ENCODE results near the gene TWF1. TPM values are rescaled to one million over a fixed set of nuclear protein-coding genes. Genes with fewer than 3 reads are reported as not detected.

TWF1 gene
- total and polyA plus RNA-seq, 9 of the 15 experiments (the other 6 are each of a cell fraction or from before 2014, with no cell fraction given) = 10.3 to 29.4 (median 23.4) TPM

- TF ChIP-seq JUN (IDR thresholded peaks at IDR 0.05; ENCODE audit: borderline replicate concordance, low read depth, low read length) = peak; percentile 40; the same call in 1 of the 2 replicates
- TF ChIP-seq JUN (CRISPR knock-in tag; IDR thresholded peaks at IDR 0.05; ENCODE audit: borderline replicate concordance) = no peak
- no peak for TF ChIP-seq IRF9 (tag; IDR thresholded peaks at IDR 0.05)
- no peak for TF ChIP-seq KLF16 (IDR thresholded peaks at IDR 0.05)
- TF ChIP-seq GABPB2 (CRISPR knock-in tag; conservative IDR thresholded peaks at IDR 0.05) = no peak
- TF ChIP-seq ZNF740 (CRISPR knock-in tag; IDR thresholded peaks at IDR 0.05) = 0 out of 2 replicates have a peak, but pooled peaks have one; percentile 21
- no peak for TF ChIP-seq ZNF740 (tag; IDR thresholded peaks at IDR 0.05)
- 0 out of 2 replicates have a peak, but pooled peaks have one; percentile 13 for TF ChIP-seq SMC3 (conservative IDR thresholded peaks at IDR 0.05; ENCODE audit: insufficient read depth, low read depth, low read length)
- peak; percentile 86 for TF ChIP-seq POLR2A (conservative IDR thresholded peaks at IDR 0.05)
- TF ChIP-seq SOX6 (IDR thresholded peaks at IDR 0.05) = peak; percentile 22; the same call in 1 of the 2 replicates
- TF ChIP-seq ZNF551 (CRISPR knock-in tag; IDR thresholded peaks at IDR 0.05) = no peak
- 0 out of 2 replicates have a peak, but pooled peaks have one; percentile 3 for TF ChIP-seq ELF4 (CRISPR knock-in tag; IDR thresholded peaks at IDR 0.05)
- no peak for TF ChIP-seq MXD1 (CRISPR knock-in tag; IDR thresholded peaks at IDR 0.05; ENCODE audit: borderline replicate concordance, poor library complexity, severe bottlenecking)
- TF ChIP-seq E2F6 (IDR thresholded peaks at IDR 0.05; ENCODE audit: borderline replicate concordance in 1 of 2, extremely low read depth in 1 of 2, insufficient read depth in 1 of 2, insufficient read length in 1 of 2, low read depth in 1 of 2, low read length in 1 of 2, poor library complexity in 1 of 2, severe bottlenecking in 1 of 2) = peak in 1 of 2 experiments; percentile 74
- no peak for TF ChIP-seq MCM5 (IDR thresholded peaks at IDR 0.05; ENCODE audit: low read depth)
- TF ChIP-seq GMEB1 (CRISPR knock-in tag; IDR thresholded peaks at IDR 0.05) = peak; percentile 99
- peak; percentile 58; the same call in 1 of the 2 replicates for TF ChIP-seq SP1 (CRISPR knock-in tag; IDR thresholded peaks at IDR 0.05)
- TF ChIP-seq CREM (IDR thresholded peaks at IDR 0.05; ENCODE audit: low read depth) = peak; percentile 92
Observed at GRCh38 chr12:43758728-43759563, 47.2 kb downstream of the TWF1 start, which contains the start of the genes IRAK4 and PUS7L (continued).
